A673 (cell line): ENCODE measurements around the gene HMGCR.
"Not testable (repeated sequence)": the region's sequence is repeated elsewhere in the genome, so short reads cannot be mapped to it uniquely, and the experiment has no call there.

Experiments
- CTCF ChIP-seq: fragments of 300-800, 200-600 bp; sonication (generic); conservative IDR thresholded peaks from 2 replicates; pipeline ENCODE4 v1.5.1; 2017; ENCODE audit warnings: low read depth, mild to moderate bottlenecking, antibody characterized with exemption, low read length, moderate library complexity, mixed read lengths
- EZH2 ChIP-seq: fragments of 200-600 bp; sonication (generic); IDR thresholded peaks from 2 replicates; pipeline ENCODE4 v1.6.1; 2017; ENCODE audit warnings: borderline replicate concordance, low read depth, mild to moderate bottlenecking, mixed read lengths, antibody characterized with exemption, low read length; ENCODE audit not compliant: poor library complexity, severe bottlenecking

DNA sequence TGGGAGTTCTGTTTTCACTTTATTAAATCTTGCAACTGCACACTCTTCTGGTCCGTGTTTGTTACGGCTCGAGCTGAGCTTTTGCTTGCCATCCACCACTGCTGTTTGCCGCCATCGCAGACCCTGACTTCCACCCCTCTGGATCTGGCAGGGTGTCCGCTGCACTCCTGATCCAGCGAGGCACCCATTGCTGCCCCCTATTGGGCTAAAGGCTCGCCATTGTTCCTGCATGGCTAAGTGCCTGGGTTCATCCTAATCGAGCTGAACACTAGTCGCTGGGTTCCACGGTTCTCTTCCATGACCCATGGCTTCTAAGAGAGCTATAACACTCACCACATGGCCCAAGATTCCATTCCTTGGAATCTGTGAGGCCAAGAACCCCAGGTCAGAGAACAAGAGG lies 32.5 kb upstream of the HMGCR start:
- TF ChIP-seq CTCF, EZH2: not testable (repeated sequence)
